ENCODE results near the gene B4GALNT3. TPM values are rescaled to one million over a fixed set of nuclear protein-coding genes. Genes with fewer than 3 reads are reported as not detected.
A peak's percentile ranks its signal among the peaks of the same experiment; 100 is the strongest.

Gene B4GALNT3
- total RNA-seq, 1 donor: 0.09 TPM

DNA sequence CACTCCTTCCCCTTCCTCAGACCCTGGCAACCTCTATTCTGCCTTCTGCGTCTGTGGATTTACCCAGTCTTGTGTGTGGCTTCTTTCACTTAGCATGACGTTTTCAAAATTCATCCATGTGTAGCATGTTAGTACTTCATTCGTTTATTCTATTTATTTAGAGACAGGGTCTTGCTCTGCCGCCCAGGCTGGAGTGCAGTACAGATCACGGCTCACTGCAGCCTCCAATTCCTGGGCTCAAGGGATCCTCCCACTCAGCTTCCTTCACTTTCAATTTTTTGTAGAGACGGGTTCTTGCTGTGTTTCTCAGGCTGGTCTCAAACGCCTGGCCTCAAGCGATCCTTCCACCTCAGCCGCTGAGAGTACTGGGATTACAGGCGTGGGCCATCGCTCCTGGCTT, 37.0 kb downstream of the B4GALNT3 start:
- TF ChIP-seq, protein P1, sequence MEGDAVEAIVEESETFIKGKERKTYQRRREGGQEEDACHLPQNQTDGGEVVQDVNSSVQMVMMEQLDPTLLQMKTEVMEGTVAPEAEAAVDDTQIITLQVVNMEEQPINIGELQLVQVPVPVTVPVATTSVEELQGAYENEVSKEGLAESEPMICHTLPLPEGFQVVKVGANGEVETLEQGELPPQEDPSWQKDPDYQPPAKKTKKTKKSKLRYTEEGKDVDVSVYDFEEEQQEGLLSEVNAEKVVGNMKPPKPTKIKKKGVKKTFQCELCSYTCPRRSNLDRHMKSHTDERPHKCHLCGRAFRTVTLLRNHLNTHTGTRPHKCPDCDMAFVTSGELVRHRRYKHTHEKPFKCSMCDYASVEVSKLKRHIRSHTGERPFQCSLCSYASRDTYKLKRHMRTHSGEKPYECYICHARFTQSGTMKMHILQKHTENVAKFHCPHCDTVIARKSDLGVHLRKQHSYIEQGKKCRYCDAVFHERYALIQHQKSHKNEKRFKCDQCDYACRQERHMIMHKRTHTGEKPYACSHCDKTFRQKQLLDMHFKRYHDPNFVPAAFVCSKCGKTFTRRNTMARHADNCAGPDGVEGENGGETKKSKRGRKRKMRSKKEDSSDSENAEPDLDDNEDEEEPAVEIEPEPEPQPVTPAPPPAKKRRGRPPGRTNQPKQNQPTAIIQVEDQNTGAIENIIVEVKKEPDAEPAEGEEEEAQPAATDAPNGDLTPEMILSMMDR (IDR thresholded peaks at IDR 0.05; ENCODE audit: insufficient read depth, low read length): no peak
- no peak for DNase-seq (ENCODE audit: low read depth)
- H3K4me3 ChIP-seq (ENCODE audit: low read depth, low read length): no peak overlapping the region

DNA sequence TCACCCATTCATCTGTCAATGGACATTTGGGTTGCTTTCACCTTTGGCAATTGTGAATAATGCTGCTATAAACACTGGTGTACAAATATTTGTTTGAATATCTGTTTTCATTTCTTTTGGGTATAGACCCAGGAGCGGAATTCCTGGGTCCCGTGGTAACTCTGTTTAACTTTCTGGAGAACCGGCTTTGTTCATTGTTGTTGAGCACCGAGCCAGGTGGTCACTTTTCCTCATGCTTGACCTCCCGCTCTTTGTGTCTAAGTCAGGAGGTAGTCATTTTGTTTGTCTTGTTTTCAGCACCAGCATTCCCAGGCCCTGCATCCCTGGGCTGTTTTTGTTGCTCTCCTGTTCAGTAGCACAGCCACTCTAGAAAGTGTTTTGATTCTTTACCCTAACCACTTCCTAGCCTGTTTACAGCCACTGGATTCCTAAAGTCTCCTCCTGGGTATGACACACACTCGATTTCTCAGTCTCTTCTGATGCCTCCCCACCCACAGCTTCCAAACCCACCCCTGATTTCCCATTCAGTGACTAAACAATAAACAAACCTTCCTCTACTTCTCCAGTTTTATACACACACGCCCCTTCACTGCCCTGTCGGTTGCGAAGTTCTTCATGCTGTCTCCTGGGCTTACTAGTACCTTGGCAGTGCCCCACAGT, 37.9 kb downstream of the B4GALNT3 start:
- no peak overlapping the region for H3K4me3 ChIP-seq (ENCODE audit: low read depth, low read length)
- TF ChIP-seq, protein P1 (IDR thresholded peaks at IDR 0.05; ENCODE audit: insufficient read depth, low read length): no peak
- no peak for DNase-seq (ENCODE audit: low read depth)

DNA sequence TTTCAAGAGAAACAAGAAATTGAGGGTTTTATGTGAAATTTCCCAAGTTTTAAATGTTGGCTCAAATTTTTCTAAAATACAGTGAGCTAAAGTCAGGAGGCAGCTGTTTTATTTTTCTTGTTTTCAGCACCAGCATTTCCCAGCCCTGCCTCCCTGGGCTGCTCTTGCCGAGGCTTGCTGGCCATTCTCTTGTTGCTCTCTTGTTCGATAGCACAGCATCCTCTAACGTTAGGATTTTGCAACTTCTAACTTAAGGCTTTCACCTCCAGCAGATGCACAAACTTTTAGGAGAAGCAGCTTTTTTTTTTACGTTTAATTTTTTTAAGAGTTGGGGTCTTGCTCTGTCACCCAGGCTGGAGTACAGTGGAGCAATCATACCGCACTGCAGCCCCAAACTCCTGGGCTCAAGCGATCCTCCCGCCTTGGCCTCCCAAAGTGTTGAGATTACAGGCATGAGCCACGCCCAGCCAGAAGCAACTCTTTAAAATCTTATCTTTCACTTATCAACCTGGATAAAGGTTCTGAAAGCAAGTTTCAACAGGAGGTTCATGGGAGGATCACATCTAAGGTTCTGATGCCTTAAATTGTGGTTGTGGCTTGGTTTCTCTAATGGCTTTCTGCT, 40.2 kb downstream of the B4GALNT3 start:
- no peak overlapping the region for H3K4me3 ChIP-seq (ENCODE audit: low read depth, low read length)
- peak; percentile 78 for DNase-seq (ENCODE audit: low read depth)
- TF ChIP-seq, protein P1 (IDR thresholded peaks at IDR 0.05; ENCODE audit: insufficient read depth, low read length): peak; percentile 73

DNA sequence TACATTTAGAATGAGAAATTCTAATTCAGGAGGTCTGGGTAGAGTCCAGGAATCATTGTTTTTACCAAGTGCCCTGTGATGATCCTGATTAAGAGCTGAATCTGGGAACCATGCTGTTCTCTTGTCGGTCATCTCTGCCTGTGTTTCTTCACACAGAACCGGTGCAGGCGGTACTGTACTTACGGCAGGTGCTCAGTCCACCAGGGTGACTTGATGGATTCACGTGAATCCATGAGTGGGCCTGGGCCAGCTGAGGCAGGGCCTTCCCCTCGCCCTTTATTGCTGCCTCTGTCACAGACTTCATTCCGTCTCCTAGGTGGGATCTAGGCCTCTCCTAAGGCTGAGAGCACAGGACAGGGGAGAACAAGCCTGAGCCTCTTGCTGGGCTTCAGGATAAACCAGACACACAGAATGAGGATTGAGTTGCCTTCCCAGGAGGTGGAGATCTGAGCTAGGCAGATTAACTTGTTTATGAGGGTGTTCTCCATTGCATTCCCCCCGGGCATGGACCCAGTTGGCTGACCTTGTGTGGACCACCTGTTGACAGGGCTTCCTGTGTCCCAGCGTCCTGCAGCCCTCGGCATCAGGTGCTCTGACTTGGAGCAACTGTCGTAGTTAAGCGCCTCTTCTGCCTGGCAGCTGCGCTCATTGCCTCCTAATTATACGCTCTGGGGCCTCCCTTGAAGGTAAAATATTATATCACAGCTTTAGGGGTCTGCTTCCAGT, 42.1 kb downstream of the B4GALNT3 start:
- TF ChIP-seq, protein P1 (IDR thresholded peaks at IDR 0.05; ENCODE audit: insufficient read depth, low read length): no peak
- no peak for DNase-seq (ENCODE audit: low read depth)
- no peak overlapping the region for H3K4me3 ChIP-seq (ENCODE audit: low read depth, low read length)

DNA sequence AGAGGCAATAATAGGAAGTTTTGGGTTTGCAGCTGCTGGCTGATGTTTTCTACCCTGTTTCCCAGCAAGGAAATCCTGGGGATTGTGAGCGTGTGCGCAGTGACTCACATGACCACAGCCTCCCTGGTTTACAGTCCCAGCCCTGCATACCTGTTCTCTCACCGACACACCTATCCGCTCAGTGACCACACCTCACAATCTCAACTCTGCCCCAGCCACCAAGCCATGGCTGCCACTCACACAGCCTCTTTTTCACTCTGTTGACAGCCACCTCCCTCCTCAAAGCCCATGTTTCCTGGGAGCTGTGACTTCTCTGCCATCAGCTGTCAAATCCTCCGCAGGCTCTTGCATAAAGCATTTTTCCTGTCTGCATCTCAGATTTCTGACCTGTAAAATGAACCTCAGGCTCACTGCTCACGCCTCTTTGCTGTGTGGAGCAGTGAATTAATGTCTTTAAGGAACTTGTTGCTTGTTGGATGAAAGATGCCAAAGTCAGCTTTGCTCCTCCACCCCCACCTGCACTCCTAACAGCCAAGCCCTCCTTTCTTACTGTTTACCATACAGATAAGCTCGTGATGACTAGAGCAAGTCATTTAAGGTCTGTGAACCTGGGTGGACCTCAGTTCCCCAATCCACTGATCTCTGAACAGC, 43.5 kb downstream of the B4GALNT3 start:
- H3K4me3 ChIP-seq (ENCODE audit: low read depth, low read length): no peak overlapping the region
- TF ChIP-seq, protein P1 (IDR thresholded peaks at IDR 0.05; ENCODE audit: insufficient read depth, low read length): no peak
- DNase-seq (ENCODE audit: low read depth): no peak

DNA sequence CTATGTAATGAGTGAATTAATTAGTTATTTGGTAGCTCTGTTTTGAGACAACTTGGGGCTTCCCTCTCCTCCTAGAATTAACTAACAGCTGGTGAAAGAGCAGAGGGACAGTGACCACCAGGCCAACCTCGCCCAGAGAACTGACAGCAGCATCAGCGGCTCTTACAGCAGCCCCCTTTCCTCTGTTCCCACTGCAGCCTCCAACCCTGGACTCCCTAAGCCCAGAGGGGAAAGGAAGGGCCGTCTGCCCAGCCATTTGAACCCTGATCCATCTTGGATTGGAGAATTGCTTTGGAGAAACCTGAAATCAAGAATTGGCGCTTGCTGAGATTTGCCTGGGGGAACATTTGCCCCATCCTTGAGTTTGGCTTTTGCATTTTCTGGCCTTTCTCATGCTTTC, 45.5 kb downstream of the B4GALNT3 start:
- no peak overlapping the region for H3K4me3 ChIP-seq (ENCODE audit: low read depth, low read length)
- TF ChIP-seq, protein P1 (IDR thresholded peaks at IDR 0.05; ENCODE audit: insufficient read depth, low read length): no peak
- DNase-seq (ENCODE audit: low read depth): no peak
